Measurements from ENCODE around the gene ANXA8L1.

ANXA8L1 gene

GRCh38 chr10:46398212-46398886 is 22.8 kb downstream of the ANXA8L1 start:
- TF ChIP-seq, protein P1, sequence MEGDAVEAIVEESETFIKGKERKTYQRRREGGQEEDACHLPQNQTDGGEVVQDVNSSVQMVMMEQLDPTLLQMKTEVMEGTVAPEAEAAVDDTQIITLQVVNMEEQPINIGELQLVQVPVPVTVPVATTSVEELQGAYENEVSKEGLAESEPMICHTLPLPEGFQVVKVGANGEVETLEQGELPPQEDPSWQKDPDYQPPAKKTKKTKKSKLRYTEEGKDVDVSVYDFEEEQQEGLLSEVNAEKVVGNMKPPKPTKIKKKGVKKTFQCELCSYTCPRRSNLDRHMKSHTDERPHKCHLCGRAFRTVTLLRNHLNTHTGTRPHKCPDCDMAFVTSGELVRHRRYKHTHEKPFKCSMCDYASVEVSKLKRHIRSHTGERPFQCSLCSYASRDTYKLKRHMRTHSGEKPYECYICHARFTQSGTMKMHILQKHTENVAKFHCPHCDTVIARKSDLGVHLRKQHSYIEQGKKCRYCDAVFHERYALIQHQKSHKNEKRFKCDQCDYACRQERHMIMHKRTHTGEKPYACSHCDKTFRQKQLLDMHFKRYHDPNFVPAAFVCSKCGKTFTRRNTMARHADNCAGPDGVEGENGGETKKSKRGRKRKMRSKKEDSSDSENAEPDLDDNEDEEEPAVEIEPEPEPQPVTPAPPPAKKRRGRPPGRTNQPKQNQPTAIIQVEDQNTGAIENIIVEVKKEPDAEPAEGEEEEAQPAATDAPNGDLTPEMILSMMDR (IDR thresholded peaks at IDR 0.05), result peak; percentile 16; the same call in 1 of the 2 replicates

Data from LNCAP (cell line).